Right renal cortex interstitium (tissue), 3 donors: ENCODE measurements around the gene SGPP2. TPM values are rescaled to one million over a fixed set of nuclear protein-coding genes. Genes with fewer than 3 reads are reported as not detected.
"Not testable (repeated sequence)": the region's sequence is repeated elsewhere in the genome, so short reads cannot be mapped to it uniquely, and the experiment has no call there.

Source experiments
- DNase-seq, 3 donors: peaks; one replicate each; pipeline ENCODE4 v3.0.0-alpha.2; 2013; ENCODE audit warnings: low read depth in 3 of 3, low spot score in 2 of 3
- polyA plus RNA-seq, 3 donors: library from polyadenylated mRNA; unstranded; fragments of 120-200 nt; gene quantifications; one replicate each; pipeline ENCODE4 v1.2.1, GENCODE V29; 2013; ENCODE audit not compliant: insufficient read length in 3 of 3

The SGPP2 gene
- polyA plus RNA-seq, 3 donors = 16.0 to 19.5 (median 18.5) TPM

GRCh38 chr2:222424729-222425671, 657 bp downstream of the SGPP2 start:
- no peak for DNase-seq

DNA sequence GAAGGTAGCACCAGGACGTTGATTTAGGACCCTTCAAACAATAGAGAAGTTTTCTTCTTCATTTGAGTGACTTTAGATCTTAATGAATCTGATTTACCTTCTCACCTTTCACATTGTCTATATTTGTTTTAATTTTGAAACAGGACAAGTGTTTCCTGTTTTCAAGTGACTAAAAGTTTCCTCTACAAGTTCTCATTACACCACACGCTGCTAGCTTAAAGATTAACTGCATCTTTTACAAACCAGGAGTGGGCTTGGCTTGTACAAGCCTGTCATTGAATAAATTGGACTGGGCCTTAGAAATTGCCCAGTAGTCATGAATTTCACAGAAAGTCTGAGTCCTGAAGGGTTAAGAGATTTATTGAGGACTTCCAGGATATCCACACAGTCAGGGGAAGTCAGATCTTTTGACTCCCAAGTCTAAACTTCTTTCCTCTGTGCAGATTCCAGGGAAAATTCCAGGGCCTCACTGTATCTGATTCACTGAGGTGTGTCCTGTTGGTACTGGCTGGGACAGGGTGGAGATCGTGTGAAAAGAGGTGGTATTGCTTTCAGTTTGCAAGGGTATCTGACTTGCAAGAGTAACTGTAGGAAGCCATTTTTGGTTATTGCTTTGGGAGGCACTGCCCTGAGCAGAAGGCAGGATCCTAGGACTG, 3.4 kb downstream of the SGPP2 start:
- no peak for DNase-seq

DNA sequence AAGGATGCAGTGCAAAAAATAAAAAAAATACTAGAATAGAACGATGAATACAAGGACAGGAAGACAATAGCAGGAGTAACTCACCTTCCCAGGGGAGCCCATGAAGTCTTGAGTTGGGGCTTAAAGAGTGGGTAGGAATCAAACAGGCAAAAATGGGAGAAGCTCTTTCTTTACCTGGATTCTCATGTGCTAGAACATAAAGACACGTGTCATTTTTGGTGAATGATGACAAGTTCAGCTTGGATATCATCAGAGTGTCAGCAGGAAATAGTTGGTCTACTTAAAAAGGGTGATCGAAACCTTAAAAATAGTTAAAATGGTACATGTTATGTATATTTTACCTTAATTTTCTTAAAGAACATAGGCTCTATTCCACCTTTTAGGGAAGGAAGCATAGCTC, 5.7 kb downstream of the SGPP2 start:
- no peak for DNase-seq

DNA sequence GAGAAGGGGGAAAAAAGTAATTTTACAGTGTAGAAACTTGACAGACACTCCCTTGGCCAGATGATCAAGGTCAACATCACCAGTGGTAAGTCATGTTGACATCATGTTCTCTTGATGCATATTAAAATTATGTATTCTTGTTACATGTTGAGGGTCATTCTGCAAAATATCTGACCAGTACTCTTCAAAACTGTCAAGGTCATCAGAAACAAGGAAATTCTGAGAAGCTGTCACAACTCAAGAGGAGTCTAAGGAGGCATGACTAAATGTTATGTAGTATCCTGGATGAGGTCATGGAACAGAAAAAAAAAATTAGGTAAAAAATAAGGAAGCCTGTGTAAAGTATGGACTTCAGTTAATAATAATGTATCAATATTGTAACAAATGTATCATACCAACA, 6.3 kb downstream of the SGPP2 start:
- DNase-seq = no peak

- no peak for DNase-seq
Observed at GRCh38 chr2:222431869-222432268, 7.5 kb downstream of the SGPP2 start.

GRCh38 chr2:222433332-222434173, 9.2 kb downstream of the SGPP2 start:
- DNase-seq = no peak

GRCh38 chr2:222434204-222434603, 9.9 kb downstream of the SGPP2 start:
- DNase-seq = no peak

DNA sequence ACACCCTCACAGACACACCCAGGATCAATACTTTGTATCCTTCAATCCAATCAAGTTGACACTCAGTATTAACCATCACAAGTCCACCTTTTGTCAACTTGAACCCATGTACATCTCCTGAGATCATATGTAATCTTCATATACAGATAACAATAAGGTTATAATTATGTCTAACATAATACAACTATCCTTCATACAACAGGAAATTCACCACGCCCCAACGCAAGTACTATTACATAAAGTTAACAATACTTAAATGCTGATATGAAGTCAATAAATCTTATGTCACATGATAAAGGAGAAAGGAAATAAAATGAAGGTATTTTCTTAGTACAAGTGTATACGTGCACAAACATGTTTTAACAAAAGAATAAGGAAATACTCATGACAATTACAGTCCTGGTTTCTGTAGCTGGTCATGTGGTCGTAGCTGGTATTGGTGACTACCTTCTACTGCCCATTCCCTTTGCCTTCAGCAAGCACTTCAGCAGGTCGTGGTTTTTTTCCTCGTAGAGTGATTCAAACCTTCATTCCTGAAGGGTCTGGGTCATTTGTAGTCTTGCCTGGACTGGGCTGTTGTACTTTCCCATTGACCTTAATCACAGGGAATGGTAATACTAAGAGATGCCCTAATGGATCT, 11.2 kb downstream of the SGPP2 start:
- DNase-seq = not testable (repeated sequence)

DNA sequence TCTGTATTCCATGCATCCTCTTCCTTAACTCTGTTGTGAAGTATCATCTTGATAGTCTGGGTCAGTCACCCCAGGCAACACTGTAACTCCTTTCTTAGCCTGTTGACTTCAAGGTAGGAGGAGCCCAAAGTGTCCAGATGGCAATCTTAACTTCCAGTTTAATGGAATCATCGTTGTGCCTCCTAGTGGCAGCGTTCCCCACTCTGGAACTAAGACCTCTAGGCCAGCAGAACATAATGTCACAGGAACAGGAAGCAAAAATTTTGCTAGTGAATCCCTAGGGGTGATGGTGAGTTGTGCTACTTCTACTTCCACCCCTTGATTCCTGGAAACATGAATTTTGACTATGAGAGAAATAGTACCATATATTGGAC, 11.7 kb downstream of the SGPP2 start:
- DNase-seq = no peak

DNA sequence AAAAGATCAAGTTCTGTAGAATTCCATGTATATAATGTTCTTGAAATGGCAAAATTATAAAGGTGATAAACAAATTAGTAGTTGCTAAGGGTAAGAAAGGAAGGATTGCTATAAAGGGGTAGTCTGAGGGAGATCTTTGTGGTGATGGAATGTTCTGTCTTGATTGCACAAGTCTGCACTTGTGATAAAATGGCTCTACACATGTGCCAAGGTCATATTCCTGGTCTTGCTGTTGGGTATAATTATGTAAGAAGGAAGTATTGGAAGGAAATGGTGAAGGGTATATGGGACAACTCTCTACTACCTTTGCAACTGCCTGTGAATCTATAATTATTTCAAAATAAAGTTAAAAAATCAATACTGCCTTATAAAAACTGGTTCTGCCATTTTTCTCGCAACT, 15.3 kb downstream of the SGPP2 start:
- no peak for DNase-seq

DNA sequence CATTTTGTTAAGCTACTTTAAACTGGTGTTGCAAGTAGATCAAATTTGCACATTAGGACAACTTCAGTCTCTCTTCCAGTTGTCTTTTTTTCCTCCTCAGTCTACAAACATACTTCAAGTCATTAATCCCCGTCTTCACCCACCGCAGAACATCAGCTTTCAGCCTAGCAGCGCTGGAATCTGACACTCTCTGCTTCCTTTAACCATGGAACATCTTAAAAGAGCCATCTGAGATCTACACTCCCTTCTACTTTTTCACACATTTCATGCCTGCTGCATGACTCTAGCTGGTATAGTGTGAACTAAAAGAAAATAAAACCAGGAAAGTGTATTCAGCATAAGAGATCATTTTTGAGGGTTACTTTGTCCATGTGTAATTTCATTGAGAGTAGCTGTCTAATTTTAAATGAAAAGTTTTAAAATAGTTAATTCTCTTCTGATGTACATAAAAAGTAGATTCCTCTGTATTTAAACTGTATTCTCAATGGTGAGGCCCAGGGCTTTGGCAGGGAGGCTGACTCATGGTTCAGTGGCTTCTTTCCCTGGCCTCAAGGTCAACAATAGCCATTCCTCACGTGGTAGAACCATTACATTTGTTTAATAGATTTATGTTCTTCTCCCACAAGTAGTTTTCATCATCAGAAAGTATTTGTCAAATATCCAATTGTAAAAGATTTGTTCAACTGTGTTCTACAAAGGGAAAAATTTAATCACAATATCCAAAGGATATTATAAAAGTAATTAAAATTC, 16.5 kb downstream of the SGPP2 start:
- no peak for DNase-seq

DNA sequence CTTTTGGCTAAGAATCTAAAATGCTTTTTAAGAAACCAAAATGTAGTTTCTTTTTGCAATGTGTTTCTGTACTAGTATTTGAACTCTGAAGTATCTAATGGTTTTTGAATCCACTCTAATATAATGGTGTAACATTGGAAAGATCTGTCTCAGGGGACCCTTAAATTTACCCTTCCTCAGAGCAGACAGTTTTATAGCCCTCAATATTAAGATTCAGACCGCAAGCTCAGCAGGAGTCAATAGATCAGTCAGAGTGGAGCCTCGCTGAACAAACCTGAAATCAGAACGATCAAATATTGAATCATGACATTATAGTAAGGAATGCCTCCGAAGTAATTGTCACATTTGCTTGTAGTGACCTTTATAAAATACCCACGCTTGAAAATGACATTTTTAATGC, 18.3 kb downstream of the SGPP2 start:
- no peak for DNase-seq

DNA sequence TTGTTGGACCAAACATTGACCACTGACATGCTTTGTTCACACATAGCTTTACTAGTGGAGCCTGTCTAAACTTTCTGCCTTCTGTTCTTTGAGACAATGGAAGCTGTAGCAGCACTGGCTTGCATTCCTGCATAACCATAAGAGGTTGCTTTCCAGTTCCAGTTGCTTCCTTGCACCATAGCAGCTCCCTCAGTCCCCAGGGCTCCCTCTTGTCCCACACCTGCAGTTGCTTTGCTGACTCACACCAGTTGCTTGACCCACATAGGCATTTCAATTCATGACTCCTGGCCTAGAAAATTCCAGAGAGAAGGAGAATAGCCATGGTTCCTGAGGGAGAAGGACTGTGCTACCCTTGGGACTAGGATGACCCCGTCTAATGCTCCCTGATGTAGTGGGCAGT, 20.9 kb downstream of the SGPP2 start:
- no peak for DNase-seq

DNA sequence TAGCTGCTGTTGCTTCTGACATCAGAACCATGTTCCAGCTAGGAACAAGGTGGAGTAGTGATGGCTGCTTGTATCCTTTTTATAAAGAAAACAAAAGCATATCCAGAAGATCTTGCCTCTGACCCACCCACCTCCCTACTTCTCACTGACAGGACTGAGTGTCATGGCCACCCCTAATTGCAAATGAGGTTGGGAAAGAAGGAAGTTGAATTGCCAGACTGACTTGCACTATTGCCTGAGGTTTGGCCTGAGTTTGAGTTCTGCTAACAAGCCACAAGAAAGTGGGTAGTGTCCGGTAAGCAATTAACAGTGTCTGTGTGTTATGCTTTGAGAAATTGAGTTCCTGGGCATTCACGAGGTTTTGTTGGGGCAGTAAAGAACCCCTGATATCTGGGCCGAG, 22.8 kb downstream of the SGPP2 start:
- DNase-seq = no peak

- DNase-seq = peak; percentile 84 to 87 (median 85)
Observed at GRCh38 chr2:222448748-222449181, 24.4 kb downstream of the SGPP2 start.

DNA sequence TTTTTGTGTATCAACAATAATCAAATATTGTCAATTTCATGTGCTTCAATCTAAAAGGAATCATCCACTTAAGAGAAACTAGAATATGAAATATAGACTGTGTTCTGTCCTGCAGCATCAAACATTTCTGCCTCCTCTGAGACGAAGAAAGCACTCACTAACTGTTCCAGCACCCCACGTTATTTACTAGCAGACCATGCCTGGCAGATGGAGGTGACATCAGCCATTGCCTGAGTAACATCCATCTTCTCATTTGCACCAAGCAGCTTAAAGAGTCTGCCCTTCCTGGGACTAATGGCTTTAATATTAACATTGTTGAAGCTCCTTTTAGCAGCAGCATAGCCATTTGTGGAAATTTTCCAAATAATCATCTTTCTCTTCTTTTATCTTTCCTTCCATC, 25.7 kb downstream of the SGPP2 start:
- no peak for DNase-seq

DNA sequence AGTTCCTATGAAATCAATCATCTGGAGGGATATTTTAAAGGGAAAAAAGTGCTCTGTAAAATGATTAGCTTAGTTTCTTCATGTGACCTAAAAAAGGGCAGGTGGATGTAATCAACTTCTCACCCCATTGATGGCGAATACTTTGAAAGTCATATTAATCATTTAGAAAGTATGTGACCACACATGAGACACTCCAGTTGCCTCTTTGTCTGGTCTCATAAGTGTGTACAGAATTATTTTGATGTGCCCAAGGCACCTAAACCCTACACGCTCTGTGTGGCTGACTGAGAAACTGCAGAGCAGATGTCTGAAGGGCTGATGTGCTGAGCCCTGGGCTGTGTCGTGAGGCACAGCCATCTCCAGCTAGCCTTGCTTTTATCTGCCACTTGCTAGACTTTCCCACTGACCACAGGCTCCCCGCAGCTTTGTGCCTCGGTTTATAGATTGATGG, 26.9 kb downstream of the SGPP2 start:
- DNase-seq = no peak

DNA sequence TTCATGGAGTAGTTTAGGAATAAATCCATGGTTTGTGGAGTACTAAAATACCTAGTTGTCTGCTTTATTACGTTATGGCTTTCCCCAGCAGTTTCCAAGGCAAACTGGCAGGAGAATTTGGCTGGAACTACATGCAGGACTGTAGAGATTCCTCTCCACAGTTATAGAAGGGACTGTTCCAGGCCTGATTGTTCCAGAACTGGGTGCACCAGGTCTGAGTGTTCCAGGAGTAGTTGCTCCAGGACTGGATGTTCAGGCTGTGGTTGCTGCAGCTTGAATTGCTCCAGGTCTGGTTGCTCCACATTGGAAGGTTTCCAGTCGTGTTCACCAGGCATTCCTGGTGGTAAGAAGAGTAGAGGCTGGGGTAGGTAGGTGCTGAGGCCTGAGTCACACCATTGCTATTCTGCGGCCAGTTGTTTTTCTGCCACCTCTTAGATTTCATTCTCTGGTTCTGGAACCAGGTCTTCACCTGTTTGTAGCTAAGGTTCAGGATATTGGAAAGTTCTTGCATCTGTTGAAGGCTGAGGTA, 28.1 kb downstream of the SGPP2 start:
- no peak for DNase-seq

DNA sequence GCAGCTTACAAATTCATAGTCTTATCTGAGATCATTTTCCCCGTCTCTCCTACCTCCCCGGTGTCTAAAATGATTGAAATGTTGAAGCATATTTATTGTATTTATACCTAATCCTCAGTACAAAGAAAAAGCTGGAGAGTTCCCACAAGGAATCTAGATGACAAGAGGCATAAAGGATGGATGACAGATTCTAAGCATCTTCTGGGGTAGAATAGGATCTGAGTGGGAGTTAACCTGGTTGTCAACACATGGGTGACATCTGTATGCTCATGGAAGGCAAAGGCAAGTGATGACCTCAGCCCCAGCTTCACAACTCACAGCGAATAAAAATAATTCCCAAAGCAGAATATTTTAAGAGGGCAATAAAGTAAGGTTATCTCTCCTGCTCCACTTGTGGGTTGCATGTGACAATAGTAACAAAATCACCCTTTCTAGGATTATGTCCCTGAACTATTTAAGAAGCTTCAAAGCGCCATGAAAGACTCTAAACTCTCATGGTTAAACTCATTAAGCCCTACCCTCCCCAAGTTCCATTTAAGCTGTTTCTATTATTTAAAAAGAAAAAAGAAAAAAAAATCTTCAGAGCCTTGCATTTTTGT, 32.2 kb downstream of the SGPP2 start:
- DNase-seq = no peak
